HCEC 1CT (cell line): ENCODE results near the gene RPS15.
"Not testable (repeated sequence)": the region's sequence is repeated elsewhere in the genome, so short reads cannot be mapped to it uniquely, and the experiment has no call there.

Experiments used
- DNase-seq: peaks from one replicate; pipeline ENCODE4 v3.0.0-alpha.2; 2017

RPS15 gene

GRCh38 chr19:1402411-1403070 lies 35.7 kb upstream of the RPS15 start:
- no peak for DNase-seq

- peak; percentile 98 for DNase-seq
These were observed 31.2 kb upstream of the RPS15 start for GRCh38 chr19:1406774-1407527.

GRCh38 chr19:1407528-1408299 lies 30.5 kb upstream of the RPS15 start, which contains the start of gene DAZAP1:
Gene DAZAP1, plus strand, starts transcription at chr19:1407586. Its CDS starts 188 bp downstream, at chr19:1407774.
- DNase-seq: peak; percentile 24

- DNase-seq: peak; percentile 50
These were observed 29.6 kb upstream of the RPS15 start for GRCh38 chr19:1408300-1409203.

GRCh38 chr19:1409204-1410005 lies 28.8 kb upstream of the RPS15 start:
- DNase-seq: no peak

GRCh38 chr19:1410136-1410786 lies 27.9 kb upstream of the RPS15 start:
- no peak for DNase-seq

GRCh38 chr19:1410789-1411188 lies 27.4 kb upstream of the RPS15 start:
- no peak for DNase-seq

GRCh38 chr19:1411255-1412191 lies 26.7 kb upstream of the RPS15 start:
- DNase-seq: no peak

GRCh38 chr19:1412323-1412923 lies 25.8 kb upstream of the RPS15 start:
- no peak for DNase-seq

GRCh38 chr19:1412995-1413800 lies 25.0 kb upstream of the RPS15 start:
- no peak for DNase-seq

- no peak for DNase-seq
These were observed 22.0 kb upstream of the RPS15 start for GRCh38 chr19:1416014-1416841.

GRCh38 chr19:1417145-1417544 lies 21.1 kb upstream of the RPS15 start:
- DNase-seq: no peak

- DNase-seq: no peak
These were observed 20.3 kb upstream of the RPS15 start for GRCh38 chr19:1417681-1418495.

- no peak for DNase-seq
These were observed 19.8 kb upstream of the RPS15 start for GRCh38 chr19:1418496-1418775.

- no peak for DNase-seq
These were observed 19.1 kb upstream of the RPS15 start for GRCh38 chr19:1418951-1419738.

- not testable (repeated sequence) for DNase-seq
These were observed 18.1 kb upstream of the RPS15 start for GRCh38 chr19:1420085-1420484.
